ES-I3 (cell line): ENCODE measurements around the gene SH3YL1.
"Not testable (repeated sequence)": the region's sequence is repeated elsewhere in the genome, so short reads cannot be mapped to it uniquely, and the experiment has no call there.

ENCODE experiments used
- H3K36me3 ChIP-seq: 2 replicates; pipeline ENCODE4 v1.6.1; 2013; ENCODE audit warnings: mild to moderate bottlenecking, low read length, control low read depth, moderate library complexity; ENCODE audit not compliant: insufficient read depth
- H3K4me1 ChIP-seq: 2 replicates; pipeline ENCODE4 v1.6.1; 2013; ENCODE audit warnings: mild to moderate bottlenecking, control low read depth, low read length; ENCODE audit not compliant: insufficient read depth
- H3K9ac ChIP-seq: 2 replicates; pipeline ENCODE4 v1.6.1; 2013; ENCODE audit warnings: low read depth, mild to moderate bottlenecking, low read length, moderate library complexity
- H3K9me3 ChIP-seq: 2 replicates; pipeline ENCODE4 v1.6.1; 2013; ENCODE audit warnings: mild to moderate bottlenecking, low read length, moderate library complexity; ENCODE audit not compliant: control insufficient read depth, insufficient read depth

SH3YL1 gene

GRCh38 chr2:180311-180710 is 83.5 kb downstream of the SH3YL1 start:
- Histone ChIP-seq H3K9ac (no peak overlapping the region), H3K9me3 (peaks cover 17% of the 10 kb centered on the region)

GRCh38 chr2:179886-180285 is 83.9 kb downstream of the SH3YL1 start:
- no peak overlapping the region for H3K9ac ChIP-seq
- no peaks in the 10 kb centered on the region for H3K4me1 ChIP-seq
- H3K36me3 ChIP-seq = no peaks in the 10 kb centered on the region
- peaks cover 17% of the 10 kb centered on the region for H3K9me3 ChIP-seq

More at GRCh38 chr2:180311-180710, 83.5 kb downstream of the SH3YL1 start:
- Histone ChIP-seq H3K36me3 (no peaks in the 10 kb centered on the region), H3K4me1 (no peaks in the 10 kb centered on the region)

GRCh38 chr2:177733-178132 is 86.1 kb downstream of the SH3YL1 start:
- H3K9me3 ChIP-seq = peaks cover 4% of the 10 kb centered on the region; the same call in 1 of the 2 replicates
- H3K4me1 ChIP-seq = no peaks in the 10 kb centered on the region
- H3K9ac ChIP-seq = no peak overlapping the region
- no peaks in the 10 kb centered on the region for H3K36me3 ChIP-seq

- Histone ChIP-seq H3K36me3 (no peaks in the 10 kb centered on the region), H3K4me1 (no peaks in the 10 kb centered on the region), H3K9ac (no peak overlapping the region), H3K9me3 (peaks cover 4% of the 10 kb centered on the region; the same call in 1 of the 2 replicates)
Measured at GRCh38 chr2:176917-177316, 86.9 kb downstream of the SH3YL1 start.

DNA sequence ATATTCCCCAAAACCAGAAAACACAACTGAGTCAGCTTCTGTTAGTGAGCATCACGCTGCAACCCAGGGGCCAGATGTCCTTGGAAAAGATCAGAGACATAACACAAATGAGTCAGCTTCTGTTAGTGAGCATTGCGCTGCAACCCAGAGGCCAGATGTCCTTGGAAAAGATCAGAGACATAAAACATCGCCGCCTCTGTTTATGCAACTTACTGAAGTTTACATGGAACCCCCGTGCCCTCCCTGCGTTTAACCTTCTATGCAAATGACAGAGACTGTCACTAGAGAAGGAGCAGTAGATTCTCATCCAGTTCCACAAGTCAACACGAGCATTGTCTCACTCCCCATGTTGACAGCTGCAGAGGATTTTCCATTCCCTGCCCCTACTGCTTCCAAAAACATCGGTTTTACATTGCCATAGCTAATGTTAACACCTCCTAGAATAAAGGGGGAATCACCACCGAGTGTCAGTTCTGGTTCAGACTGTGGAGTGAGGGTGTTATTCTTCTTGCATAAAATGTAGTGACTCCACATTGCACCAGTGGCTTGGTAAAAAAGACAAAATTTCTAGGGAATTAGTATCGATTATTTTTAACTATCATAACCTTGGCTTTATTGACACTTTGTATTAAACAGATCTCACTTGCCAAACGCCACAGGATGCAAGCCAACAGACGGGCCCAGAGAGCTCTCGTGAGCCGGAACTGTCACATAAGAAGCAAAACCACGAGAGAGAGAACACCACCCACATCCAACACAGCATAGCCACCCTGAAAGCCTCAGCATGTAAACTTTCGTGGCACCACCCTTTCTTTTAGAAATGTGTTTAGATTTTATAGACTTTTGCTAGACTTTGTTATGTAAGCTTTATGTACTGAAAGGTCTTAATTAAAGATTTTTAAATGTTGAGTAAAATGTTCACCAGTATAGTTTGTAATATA is 87.7 kb downstream of the SH3YL1 start:
- Histone ChIP-seq H3K4me1 (no peaks in the 10 kb centered on the region), H3K36me3 (no peaks in the 10 kb centered on the region), H3K9me3 (no peaks in the 10 kb centered on the region), H3K9ac (no peak overlapping the region)

DNA sequence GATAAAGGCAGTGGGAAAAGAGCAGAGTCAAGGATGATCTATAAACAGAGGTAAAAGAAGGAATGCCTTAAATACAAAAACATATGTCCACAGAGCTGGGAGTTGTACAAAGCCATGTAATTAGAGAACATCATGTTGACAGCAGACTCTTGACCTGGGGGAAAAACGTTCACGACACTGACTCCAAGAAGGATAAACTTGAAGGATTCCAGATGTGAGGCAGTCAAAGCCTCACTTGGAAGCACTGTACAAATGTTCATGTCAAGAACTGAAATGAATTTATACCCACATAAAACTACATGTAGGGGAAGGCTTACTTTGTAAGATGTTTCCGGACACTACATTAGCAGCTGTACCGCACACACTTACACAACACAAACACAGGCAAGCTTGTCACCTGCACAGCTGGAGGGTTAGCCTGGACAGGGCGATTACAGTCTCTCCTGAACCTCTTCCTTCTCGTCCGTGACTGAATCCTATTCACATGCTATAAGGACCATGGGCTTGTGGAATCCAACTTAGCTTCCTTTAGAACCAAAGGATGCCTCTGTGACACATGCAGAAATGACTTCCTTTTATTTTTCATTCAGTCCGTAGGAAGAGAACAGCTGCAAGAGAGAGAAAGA is 88.6 kb downstream of the SH3YL1 start:
- Histone ChIP-seq H3K9me3 (no peaks in the 10 kb centered on the region), H3K36me3 (no peaks in the 10 kb centered on the region), H3K9ac (no peak overlapping the region), H3K4me1 (no peaks in the 10 kb centered on the region)

GRCh38 chr2:172120-172519 is 91.7 kb downstream of the SH3YL1 start:
- H3K36me3 ChIP-seq, H3K9me3 ChIP-seq, H3K9ac ChIP-seq, H3K4me1 ChIP-seq: not testable (repeated sequence)

- no peaks in the 10 kb centered on the region for H3K9me3 ChIP-seq
- no peaks in the 10 kb centered on the region for H3K36me3 ChIP-seq
- H3K4me1 ChIP-seq = no peaks in the 10 kb centered on the region
- no peak overlapping the region for H3K9ac ChIP-seq
Measured at GRCh38 chr2:169741-170140, 94.1 kb downstream of the SH3YL1 start.
